WTC11 (cell line): ENCODE measurements around the gene WWOX.

Source experiments
- CTCF ChIP-seq: fragments of 200-600 bp; IDR thresholded peaks from 2 replicates; pipeline ENCODE4 v1.8.0; 2022; ENCODE audit warnings: antibody characterized with exemption
- RELA ChIP-seq: sonication (generic); formaldehyde crosslinking; IDR thresholded peaks from 2 replicates; pipeline ENCODE4 v1.8.1; 2022; ENCODE audit warnings: missing genetic modification reagents, mild to moderate bottlenecking, borderline replicate concordance
- SP1 ChIP-seq: sonication (generic); formaldehyde crosslinking; conservative IDR thresholded peaks from 2 replicates; pipeline ENCODE4 v1.8.1; 2022; ENCODE audit warnings: missing genetic modification reagents
- ZNF263 ChIP-seq: sonication (generic); formaldehyde crosslinking; IDR thresholded peaks from 2 replicates; pipeline ENCODE4 v1.8.1; 2022; ENCODE audit warnings: low read depth, mild to moderate bottlenecking, moderate library complexity, missing genetic modification reagents
- TF ChIP-seq, protein P1 (sequence below): sonication (generic); formaldehyde crosslinking; IDR thresholded peaks from 2 replicates; pipeline ENCODE4 v1.8.1; 2022; ENCODE audit warnings: missing genetic modification reagents, borderline replicate concordance

- TF ChIP-seq ZNF263 (CRISPR knock-in tag) (no peak), CTCF (no peak), SP1 (CRISPR knock-in tag) (no peak), RELA (CRISPR knock-in tag) (no peak)
- TF ChIP-seq, protein P1, sequence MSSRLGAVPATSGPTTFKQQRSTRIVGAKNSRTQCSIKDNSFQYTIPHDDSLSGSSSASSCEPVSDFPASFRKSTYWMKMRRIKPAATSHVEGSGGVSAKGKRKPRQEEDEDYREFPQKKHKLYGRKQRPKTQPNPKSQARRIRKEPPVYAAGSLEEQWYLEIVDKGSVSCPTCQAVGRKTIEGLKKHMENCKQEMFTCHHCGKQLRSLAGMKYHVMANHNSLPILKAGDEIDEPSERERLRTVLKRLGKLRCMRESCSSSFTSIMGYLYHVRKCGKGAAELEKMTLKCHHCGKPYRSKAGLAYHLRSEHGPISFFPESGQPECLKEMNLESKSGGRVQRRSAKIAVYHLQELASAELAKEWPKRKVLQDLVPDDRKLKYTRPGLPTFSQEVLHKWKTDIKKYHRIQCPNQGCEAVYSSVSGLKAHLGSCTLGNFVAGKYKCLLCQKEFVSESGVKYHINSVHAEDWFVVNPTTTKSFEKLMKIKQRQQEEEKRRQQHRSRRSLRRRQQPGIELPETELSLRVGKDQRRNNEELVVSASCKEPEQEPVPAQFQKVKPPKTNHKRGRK (CRISPR knock-in tag) = no peak
Observed at GRCh38 chr16:79008869-79009179, 909.4 kb downstream of the WWOX start.
